GM19351 (cell line): Measurements from ENCODE around the gene LLGL2.
"Not testable (repeated sequence)": the region's sequence is repeated elsewhere in the genome, so short reads cannot be mapped to it uniquely, and the experiment has no call there.

Experiments used
- ATAC-seq: cut with Tn5 transposase; IDR thresholded peaks from one replicate; pipeline ENCODE4 v1.9.1; 2021; ENCODE audit warnings: mild to moderate bottlenecking, moderate library complexity; ENCODE audit not compliant: unreplicated experiment

Gene LLGL2

DNA sequence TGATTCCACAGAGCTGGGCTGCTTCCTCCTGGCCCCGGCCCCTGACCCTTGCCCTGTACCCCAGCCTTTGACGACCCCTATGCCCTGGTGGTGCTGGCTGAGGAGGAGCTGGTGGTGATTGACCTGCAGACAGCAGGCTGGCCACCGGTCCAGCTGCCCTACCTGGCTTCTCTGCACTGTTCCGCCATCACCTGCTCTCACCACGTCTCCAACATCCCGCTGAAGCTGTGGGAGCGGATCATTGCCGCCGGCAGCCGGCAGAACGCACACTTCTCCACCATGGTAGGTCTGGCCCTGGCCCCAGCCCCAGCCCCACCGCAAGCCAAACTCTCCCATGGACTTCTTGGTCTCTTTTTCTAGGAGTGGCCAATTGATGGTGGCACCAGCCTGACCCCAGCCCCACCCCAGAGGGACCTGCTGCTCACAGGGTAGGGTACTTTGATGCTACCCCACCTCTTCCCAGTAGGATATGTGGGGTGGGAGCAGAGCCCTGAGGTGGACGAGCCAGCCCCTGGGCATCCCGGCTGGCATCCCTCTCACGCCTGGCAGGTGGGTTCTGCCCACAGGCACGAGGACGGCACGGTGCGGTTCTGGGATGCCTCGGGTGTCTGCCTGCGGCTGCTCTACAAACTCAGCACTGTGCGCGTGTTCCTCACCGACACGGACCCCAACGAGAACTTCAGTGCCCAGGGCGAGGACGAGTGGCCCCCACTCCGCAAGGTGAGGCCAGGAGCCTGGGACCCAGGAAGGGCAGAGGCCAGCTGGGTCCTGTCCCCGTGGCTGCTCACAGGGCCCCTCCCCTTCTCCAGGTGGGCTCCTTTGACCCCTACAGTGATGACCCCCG, 43.1 kb downstream of the LLGL2 start:
- ATAC-seq = no peak

DNA sequence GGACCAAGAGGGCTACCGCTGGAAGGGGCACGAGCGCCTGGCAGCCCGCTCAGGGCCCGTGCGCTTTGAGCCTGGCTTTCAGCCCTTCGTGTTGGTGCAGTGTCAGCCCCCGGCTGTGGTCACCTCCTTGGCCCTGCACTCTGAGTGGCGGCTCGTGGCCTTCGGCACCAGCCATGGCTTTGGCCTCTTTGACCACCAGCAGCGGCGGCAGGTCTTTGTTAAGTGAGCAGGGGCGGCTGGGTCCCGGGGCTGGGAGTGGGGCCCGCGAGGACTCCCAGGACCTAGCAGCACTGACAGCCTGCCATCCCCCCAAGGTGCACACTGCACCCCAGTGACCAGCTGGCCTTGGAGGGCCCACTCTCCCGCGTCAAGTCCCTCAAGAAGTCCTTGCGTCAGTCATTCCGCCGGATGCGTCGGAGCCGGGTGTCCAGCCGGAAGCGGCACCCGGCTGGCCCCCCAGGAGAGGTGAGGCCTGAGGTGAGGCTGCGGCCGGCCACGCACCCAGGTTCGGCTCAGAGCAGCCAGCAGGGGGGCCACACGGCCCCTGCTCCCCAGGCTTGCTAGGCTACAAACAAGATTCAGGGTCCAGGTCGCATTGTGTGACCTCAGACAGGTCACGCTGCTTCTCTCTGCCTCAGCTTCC, 44.7 kb downstream of the LLGL2 start:
- no peak for ATAC-seq

DNA sequence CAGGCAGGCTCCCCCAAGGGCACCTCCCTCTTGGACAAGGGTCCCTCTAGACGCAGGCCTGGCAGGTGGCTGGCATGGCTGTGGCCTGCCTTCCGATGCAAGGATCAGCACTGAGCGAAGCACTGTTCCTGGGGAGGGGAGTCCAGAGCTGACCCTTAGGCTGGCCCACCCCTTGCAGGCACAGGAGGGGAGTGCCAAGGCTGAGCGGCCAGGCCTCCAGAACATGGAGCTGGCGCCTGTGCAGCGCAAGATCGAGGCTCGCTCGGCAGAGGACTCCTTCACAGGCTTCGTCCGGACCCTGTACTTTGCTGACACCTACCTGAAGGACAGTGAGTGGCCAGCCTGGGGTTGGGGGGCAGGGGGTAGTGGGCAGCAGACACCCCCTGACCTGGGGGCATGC, 45.3 kb downstream of the LLGL2 start:
- ATAC-seq = no peak

DNA sequence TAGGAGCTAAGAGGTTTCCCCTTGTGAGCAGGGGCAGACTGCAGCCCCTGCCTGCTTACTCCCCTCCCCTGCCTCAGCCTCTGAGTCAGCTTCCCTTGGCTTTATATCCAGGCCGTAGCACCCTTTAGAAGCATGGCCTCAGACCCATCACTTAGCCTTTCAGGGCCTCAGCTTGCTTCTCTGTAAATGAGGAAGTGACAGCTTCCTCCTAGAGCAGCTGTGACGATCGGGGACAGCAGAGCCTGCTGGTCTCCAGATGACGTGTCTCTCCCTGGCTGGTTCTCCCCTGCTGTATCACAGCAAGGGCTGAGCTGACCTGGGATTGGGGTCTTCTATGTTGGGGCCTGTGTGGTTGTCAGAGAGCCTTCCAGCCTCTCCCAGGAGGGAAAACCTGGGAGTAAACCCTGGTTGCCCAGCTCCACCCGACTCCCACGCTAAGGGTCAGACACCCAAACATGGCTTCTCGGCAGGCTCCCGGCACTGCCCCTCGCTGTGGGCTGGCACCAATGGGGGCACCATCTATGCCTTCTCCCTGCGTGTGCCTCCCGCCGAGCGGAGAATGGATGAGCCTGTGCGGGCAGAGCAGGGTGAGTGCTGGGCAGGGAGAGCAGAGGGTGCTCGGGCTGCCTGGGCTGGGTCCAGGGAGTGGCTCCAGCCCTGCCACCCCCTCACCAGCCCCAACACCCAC, 45.8 kb downstream of the LLGL2 start:
- ATAC-seq = no peak

DNA sequence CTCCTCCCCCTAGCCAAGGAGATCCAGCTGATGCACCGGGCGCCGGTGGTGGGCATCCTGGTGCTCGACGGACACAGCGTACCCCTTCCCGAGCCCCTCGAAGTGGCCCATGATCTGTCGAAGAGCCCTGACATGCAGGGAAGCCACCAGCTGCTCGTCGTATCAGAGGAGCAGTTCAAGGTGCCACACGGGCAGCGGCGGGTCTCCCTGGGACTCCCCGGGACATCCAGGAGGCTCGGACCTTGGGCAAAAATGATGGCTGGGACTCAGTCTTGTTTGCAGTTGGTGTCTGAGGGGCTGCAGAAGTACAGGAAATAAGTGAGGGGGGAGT, 46.4 kb downstream of the LLGL2 start:
- ATAC-seq = no peak

DNA sequence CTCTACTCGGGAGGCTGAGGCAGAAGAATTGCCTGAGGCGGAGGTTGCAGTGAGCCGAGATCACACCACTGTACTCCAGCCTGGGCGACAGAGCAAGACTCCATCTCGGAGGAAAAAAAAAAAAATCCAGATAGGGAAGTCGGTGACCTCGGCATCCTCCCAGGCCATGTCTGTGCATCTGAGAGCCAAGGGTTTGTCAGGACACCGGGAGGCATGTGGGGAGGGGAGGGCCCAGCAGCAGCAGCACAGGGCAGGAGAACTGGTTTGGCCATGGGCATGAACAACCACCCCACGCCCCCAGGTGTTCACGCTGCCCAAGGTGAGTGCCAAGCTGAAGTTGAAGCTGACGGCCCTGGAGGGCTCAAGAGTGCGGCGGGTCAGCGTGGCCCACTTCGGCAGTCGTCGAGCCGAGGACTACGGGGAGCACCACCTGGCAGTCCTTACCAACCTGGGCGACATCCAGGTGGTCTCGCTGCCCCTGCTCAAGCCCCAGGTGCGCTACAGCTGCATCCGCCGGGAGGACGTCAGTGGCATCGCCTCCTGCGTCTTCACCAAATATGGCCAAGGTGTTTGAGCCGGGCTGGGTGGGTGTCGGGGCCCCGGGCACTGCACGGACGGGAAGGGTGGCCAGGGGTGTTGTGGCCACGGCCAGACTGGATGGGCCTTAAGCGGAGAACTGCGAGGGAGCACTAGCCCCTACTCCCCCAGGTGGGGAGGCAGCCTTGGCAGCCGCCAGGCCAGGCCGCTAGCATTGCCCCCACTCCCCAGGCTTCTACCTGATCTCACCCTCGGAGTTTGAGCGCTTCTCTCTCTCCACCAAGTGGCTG, 47.4 kb downstream of the LLGL2 start:
- no peak for ATAC-seq

DNA sequence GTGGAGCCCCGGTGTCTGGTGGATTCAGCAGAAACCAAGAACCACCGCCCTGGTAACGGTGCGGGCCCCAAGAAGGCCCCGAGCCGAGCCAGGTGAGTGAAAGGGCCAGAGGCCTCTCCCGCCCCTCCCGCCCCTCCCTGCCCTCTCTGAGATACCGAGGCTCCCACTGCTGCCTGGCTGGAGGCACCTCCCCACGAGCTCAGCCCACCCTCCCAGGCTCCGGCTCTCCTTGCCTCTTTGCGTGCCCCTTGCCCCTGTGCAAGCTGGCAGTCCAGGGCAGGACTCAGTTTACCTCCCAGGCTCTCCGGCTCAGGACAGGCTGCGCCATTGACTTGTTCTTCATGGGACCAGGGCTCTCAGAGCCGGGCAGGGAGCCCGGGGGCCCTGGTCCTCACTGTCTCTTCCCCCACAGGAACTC, 48.1 kb downstream of the LLGL2 start:
- ATAC-seq = no peak

DNA sequence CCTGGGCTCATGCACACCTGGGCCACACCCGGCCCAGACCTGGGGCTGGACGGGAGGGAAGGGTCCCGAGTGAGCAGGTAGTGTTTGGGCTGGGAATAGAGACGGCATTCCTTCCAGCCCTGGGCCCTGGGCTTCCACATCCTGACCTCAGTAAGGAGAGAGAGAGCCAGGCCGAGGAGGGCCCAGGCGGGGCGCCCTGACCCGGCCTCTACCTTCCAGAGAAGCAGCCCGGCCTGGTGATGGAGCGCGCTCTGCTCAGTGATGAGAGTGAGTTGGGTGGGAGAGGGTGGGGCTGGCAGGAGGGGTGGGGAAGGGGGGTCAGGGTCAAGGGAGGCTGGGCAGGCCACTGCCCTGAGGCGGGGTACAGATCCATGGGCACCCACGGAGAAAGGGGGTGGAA, 48.5 kb downstream of the LLGL2 start:
- no peak for ATAC-seq

DNA sequence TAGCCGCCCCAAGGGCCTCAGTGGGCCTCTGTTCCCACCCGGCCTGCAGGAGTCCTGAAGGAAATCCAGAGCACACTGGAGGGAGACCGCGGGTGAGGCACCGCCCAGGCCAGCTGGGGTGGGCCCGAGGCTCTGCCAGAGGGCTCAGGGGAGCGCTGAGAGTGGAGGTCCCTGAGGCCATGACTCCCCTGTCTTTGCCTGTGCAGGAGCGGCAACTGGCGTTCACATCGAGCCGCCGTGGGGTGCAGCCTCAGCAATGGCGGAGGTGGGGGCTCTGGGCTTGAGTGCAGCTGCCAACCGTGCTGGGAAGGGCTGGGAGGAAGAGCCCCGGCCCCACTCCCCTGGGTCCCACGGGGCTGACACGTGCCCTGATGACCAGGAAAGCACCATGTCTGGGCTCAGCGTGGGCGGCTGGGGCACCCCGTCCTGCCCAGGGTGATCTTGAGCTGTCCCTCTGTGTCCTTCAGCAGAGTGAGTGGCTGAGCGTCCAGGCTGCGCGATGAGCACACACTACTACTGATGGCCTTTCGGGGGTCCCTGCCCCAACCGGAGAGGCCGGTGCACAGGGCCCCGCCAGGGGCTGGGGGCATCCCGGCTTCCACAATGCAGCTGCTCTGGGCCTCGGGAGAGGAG, 49.0 kb downstream of the LLGL2 start:
- no peak for ATAC-seq

DNA sequence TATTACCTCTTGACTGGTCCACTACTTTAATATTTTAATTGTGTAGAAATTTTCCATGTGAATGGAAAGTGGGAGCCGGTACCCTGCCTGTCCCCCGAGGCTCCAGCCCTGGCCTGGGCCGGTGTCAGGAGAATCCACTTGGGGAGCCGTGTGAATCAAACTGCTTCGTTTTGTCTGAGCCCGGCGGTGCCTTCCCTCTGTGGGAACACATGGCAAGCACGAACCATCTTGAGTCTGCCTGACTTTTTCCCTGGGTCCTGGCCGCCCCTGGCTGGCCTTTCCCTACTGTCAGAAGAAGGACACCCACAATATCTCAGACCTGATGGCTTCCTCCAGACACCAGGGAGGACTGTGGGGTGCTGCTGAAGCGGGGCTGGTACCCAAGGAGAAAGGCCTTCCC, 49.7 kb downstream of the LLGL2 start:
- ATAC-seq = no peak

DNA sequence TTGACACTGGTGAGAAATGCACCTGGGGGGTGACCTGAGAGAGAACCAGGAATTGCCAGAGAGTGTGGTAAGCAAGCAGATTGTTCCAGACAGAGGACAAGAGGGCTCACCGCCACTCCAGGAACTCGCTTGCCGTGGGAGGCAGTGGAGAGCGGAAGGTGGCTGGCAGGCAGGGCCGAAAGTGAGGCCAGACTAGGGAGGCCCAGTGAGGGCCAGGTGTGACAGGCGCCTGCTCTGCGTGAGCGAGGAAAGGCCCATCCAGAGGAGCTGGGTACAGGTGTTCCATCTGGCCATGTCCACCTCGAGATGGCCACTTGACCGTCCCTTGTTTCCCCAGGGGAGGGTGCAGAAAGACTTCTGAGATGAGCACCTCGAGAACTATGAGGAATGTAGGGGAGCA, 50.2 kb downstream of the LLGL2 start:
- ATAC-seq = no peak

DNA sequence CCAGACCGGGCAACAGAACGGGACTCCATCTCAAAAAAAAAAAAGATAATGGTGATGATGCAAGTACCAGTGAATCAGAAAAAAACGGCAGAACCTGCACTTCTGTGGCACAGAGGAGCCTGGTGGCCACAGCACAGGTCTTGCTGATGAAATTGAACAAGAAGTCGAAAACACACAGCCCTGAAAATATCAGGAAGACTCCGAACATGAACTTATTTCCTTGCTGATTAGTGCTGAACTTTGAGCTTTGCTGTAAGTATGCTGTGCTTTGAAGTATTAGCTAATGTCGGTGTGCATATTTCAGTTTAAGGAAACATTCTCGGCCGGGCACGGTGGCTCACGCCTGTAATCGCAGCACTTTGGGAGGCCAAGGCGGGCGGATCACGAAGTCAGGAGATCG, 51.2 kb downstream of the LLGL2 start:
- no peak for ATAC-seq

DNA sequence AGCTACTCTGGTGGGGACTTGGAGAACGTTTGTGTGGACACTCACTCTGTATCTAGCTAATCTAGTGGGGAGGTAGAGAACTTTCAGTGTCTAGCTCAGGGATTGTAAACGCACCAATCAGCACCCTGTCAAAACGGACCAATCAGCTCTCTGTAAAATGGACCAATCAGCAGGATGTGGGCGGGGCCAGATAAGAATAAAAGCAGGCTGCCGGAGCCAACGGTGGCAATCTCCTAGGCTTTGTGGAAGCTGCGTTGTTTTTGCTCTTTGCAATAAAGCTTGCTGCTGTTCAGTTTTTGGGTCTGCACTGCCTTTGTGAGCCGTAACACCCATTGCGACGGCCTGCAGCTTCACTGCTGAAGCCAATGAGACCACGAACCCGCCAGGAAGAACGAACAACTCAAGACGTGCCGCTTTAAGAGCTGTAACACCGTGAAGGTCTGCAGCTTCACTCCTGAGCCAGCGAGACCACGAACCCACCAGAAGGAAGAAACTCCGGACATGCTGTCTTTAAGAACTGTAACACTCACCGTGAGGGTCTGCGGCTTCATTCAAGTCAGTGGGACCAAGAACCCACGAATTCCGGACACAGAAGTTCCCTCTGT, 55.7 kb downstream of the LLGL2 start:
- ATAC-seq = not testable (repeated sequence)

DNA sequence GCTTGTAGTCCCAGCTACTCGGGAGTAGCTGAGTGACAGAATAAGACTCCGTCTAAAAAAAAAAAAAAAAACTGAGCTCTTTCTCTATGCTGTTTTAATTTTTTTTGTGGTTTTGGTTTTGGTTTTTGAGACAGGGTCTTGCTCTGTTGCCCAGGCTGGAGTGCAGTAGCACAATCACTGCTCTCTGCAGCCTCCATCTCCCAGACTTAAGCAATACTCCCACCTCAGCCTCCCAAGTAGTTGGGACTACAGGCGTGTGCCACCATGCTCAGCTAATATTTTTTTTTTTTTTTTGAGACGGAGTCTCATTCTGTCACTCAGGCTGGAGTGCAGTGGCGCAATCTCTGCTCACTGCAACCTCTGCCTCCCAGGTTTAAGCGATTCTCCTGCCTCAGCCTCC, 57.7 kb downstream of the LLGL2 start:
- ATAC-seq = not testable (repeated sequence)

DNA sequence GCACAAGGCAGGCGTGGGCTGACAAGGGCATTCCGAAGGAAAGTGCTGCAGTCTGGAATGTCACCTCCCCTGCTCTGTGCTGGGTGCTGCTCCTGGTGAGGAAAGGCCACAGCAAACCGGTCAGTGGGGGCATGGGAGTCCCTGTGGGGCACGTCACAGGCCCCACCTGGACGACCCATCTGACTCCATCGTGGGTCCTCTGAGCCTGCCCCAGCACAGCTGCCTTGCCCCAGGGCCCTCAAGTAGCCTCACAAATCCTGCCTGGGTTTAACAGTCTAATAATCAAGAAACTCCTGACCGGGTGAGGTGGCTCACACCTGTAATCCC, 59.3 kb downstream of the LLGL2 start:
- ATAC-seq = no peak

DNA sequence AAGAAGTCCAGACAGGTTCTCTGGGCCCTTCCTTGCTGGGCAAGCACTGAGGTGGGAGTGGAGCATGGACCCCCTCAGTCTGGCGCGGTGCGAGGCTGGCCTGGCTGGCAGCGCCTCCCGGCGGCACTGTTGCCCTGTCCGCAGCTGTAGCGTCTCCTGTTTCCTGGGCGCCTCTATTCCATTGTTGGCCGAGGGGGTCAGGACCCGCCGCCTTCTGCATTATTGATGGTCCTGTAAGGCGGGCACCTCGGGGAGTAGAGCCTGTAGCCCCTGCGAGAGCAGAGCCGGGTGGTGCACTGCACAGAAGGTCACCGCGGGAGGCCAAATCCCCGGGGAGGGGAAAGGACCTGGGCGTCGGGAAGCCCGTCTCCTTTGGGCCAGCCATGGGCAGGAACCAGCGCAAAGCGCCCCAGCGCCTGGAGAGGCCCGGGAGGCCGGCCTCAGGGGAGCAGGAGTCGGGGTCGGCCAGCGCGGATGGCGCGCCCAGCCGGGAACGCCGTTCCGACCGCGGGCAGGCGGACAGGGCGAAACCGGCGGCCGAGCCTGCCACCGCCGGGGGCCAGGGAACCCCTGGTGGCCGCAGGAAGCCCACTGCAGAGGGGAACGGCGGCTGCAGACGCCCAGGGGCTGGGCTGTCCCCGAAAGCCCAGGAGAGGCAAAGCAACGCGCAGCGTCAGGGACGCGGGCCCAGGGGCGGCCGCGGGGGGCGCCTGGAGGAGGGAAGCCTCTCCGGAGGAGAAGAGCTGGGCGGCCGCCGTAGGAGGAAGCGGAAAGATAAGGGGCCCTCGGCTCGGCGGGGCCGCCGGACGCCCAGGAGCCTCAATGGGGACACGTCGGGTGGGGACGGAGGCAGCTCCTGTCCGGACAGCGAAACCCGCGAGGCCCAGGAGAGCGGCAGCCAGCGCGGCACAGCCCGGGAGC, 62.4 kb downstream of the LLGL2 start, which contains the start of gene MYO15B:
MYO15B (plus strand) TSS at position 126 of the 921 bp plus-strand sequence; CDS start at position 384, 258 bp downstream.
- ATAC-seq = no peak

DNA sequence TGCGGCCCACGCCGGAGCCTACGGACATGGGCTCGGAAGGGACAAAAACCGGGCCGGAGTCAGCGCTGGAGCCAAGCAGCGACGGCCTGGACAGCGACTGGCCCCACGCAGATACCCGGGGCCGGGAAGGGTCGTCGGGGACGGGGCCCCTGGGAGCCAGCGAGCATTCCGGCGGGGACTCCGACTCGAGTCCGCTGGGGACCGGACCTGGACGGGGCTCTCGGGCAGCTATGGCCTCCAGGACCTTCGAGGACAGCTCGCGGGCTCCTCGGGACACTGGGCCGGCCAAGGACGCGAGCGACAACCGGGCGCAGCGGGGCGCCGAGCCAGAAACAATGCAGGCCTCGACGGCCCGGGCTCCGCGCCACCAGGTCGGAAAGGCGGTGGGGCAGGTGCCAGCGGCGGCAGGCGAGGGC, 63.1 kb downstream of the LLGL2 start:
- peak; percentile 14 for ATAC-seq

DNA sequence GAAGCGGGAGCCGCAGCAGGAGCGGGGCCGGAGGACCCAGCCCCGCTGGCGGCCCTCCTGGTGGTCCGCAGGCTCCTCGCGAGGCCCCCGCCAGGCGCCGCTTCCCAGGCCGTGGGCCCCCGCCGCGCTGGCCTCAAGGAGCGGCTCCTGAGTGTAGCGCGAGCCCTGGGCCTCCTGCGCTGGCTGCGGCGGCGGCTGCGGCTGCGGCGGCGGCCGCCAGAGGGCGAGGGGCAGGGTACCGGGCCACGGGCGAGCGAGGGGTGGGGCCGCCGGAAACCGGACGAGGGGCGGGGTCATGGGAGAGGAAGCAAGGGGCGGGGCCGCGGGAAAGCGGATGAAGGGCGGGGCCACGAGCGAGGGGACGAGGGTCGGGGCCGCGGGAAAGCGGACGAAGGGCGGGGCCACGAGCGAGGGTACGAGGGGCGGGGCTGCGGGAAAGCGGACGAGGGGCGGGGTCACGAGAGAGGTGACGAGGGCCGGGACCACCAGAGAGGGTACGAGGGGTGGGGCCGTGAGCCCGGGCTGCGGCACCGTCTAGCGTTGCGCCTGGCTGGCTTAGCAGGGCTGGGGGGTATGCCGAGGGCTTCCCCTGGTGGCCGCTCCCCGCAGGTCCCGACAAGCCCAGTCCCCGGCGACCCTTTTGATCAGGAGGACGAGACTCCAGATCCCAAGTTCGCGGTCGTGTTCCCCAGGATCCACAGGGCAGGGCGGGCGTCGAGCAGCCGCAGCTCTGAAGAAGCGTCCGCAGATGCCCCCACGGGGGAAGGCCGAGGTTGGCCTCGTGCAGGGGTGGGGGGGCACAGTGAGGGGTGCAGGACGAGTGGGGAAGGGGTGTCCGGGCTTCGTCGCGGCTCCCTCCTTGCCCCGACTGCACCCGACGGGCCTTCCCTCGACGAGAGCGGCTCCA, 63.8 kb downstream of the LLGL2 start:
- peak; percentile 72 for ATAC-seq
